Smooth muscle cell of bladder (primary cell): ENCODE results near the gene RFWD3. TPM values are rescaled to one million over a fixed set of nuclear protein-coding genes. Genes with fewer than 3 reads are reported as not detected.

Experiments
- total RNA-seq: library from RNA; depleted of rRNA; stranded (reverse); fragments of >200 nt; gene quantifications from 2 replicates; pipeline ENCODE4 v1.2.3, GENCODE V29; 2014

Gene RFWD3
- 7.4 and 9.1 TPM in 2 replicates for total RNA-seq

GRCh38 chr16:74666425-74667254 lies at the start of gene RFWD3:
Gene RFWD3 (minus strand): TSS chr16:74666877. CDS start chr16:74661449, 5,428 bp downstream.

GRCh38 chr16:74700438-74701225 lies 34.0 kb upstream of the RFWD3 start, which contains the start of gene MLKL:
Gene MLKL (minus strand): TSS chr16:74700862. CDS start chr16:74695757, 5,105 bp downstream.

GRCh38 chr16:74606521-74607309 lies 60.0 kb downstream of the RFWD3 start, which contains the start of gene GLG1:
Gene GLG1 (minus strand): TSS chr16:74607114. CDS start chr16:74607094, 20 bp downstream.

Other genes with a start within 250 kb of the RFWD3 start
- 0.14 and 0.55 TPM in 2 replicates for gene CLEC18B, start 245.4 kb downstream of the RFWD3 start, total RNA-seq
- 136 and 177 TPM in 2 replicates for gene GLG1, start 59.8 kb downstream of the RFWD3 start, total RNA-seq
- gene MLKL, start 34.0 kb upstream of the RFWD3 start, total RNA-seq = 7.7 and 8.5 TPM in 2 replicates
- gene FA2H, start 107.9 kb upstream of the RFWD3 start, total RNA-seq = not detected in 2 replicates